Panc1 (cell line): ENCODE data around the gene CDK13. TPM values are rescaled to one million over a fixed set of nuclear protein-coding genes. Genes with fewer than 3 reads are reported as not detected.

Source experiments
- ATAC-seq: fragments of 200-7000 bp; cut with Tn5 transposase; 2 replicates; pipeline ENCODE4 v1.9.1; 2020; ENCODE audit warnings: mild to moderate bottlenecking, moderate library complexity
- BruUV-seq: library from RNA; stranded (reverse); fragments of 400-500 nt; replicated peaks from 2 replicates; lab custom pipeline; 2021; lab: Mats Ljungman, UMichigan
- CTCF ChIA-PET: fragments of 300-600 bp; sonication (Branson Sonifier 250); formaldehyde crosslinking; loops from one replicate; lab custom pipeline; 2022; ENCODE audit warnings: antibody characterized with exemption; lab: Charles Lee
- POLR2A ChIA-PET: fragments of 300-600 bp; sonication (Branson Sonifier 250); formaldehyde crosslinking; loops from one replicate; lab custom pipeline; 2022; ENCODE audit warnings: antibody characterized with exemption; lab: Charles Lee
- DNase-seq: peaks from one replicate; pipeline ENCODE4 v3.0.0-alpha.2; 2010; ENCODE audit warnings: low read depth, low spot score
- H3K27ac ChIP-seq: 2 replicates; pipeline ENCODE4 v1.5.1; 2011; ENCODE audit warnings: mild to moderate bottlenecking, low read length, inconsistent platforms
- H3K27me3 ChIP-seq: fragments of 200-500 bp; sonication (Bioruptor generic); 2 replicates; pipeline ENCODE4 v1.6.0; 2014; ENCODE audit warnings: low read length, inconsistent platforms; ENCODE audit not compliant: control insufficient read depth, insufficient read depth
- H3K36me3 ChIP-seq: fragments of 200-500 bp; sonication (Bioruptor generic); 2 replicates; pipeline ENCODE4 v1.5.1; 2014; ENCODE audit warnings: inconsistent platforms, mild to moderate bottlenecking, low read length, moderate library complexity; ENCODE audit not compliant: control insufficient read depth, insufficient read depth
- H3K4me1 ChIP-seq: 2 replicates; pipeline ENCODE4 v1.5.1; 2011; ENCODE audit warnings: inconsistent platforms, mild to moderate bottlenecking, low read length, moderate library complexity; ENCODE audit not compliant: control insufficient read depth, insufficient read depth
- H3K4me3 ChIP-seq, 2 experiments: 2 replicates each; pipeline ENCODE4 v1.5.1; 2011 to 2012; ENCODE audit warnings: low read depth in 2 of 2, low read length in 2 of 2, mild to moderate bottlenecking in 2 of 2, inconsistent platforms in 1 of 2, moderate library complexity in 1 of 2
- H3K9me3 ChIP-seq: fragments of 200-500 bp; sonication (Bioruptor generic); 2 replicates; pipeline ENCODE4 v1.5.1; 2014; ENCODE audit warnings: low read depth, mild to moderate bottlenecking, inconsistent platforms, low read length, moderate library complexity; ENCODE audit not compliant: control insufficient read depth, insufficient read depth
- CTCF ChIP-seq: fragments of 450-650 bp; IDR thresholded peaks from 2 replicates; pipeline ENCODE4 v1.5.1; 2017; ENCODE audit warnings: mild to moderate bottlenecking
- POLR2AphosphoS5 ChIP-seq: IDR thresholded peaks from 2 replicates; pipeline ENCODE4 v1.6.1; 2012; ENCODE audit warnings: mild to moderate bottlenecking, low read depth, low read length, moderate library complexity
- REST ChIP-seq, 2 experiments: IDR thresholded peaks; 2 replicates each; pipeline ENCODE4 v1.6.1; 2011 to 2012; ENCODE audit warnings: low read depth in 2 of 2, control low read depth in 1 of 2, low read length in 1 of 2, mild to moderate bottlenecking in 1 of 2, moderate library complexity in 1 of 2; ENCODE audit not compliant: insufficient read depth in 1 of 2
- SIN3A ChIP-seq: IDR thresholded peaks from 2 replicates; pipeline ENCODE4 v1.6.1; 2012; ENCODE audit warnings: low read depth, mild to moderate bottlenecking, low read length, moderate library complexity, borderline replicate concordance; ENCODE audit not compliant: insufficient read depth
- TCF7L2 ChIP-seq: IDR thresholded peaks from 2 replicates; pipeline ENCODE4 v1.6.1; 2011; ENCODE audit warnings: mild to moderate bottlenecking, low read depth, low read length, inconsistent platforms
- in situ Hi-C: cut with HindIII; loops from 2 replicates; pipeline ENCODE4 v1.10.0; 2016; ENCODE audit warnings: low sequenced_read_pairs, low pct_unique_long_range_greater_than_20kb
- intact Hi-C: fragments of 100-400 bp; cut with micrococcal nuclease; formaldehyde crosslinking; loops from one replicate; pipeline ENCODE4 v1.10.0; 2022; ENCODE audit not compliant: unreplicated experiment
- total RNA-seq: library from RNA; stranded (reverse); gene quantifications from one replicate; pipeline ENCODE4 v1.2.1, GENCODE V29; 2021; ENCODE audit not compliant: unreplicated experiment

The CDK13 gene
- total RNA-seq, 1 experiment from 2014 or later: 52.0 TPM

GRCh38 chr7:40101201-40101600 is 151.1 kb downstream of the CDK13 start:
- no peak for ATAC-seq
- in situ Hi-C loops: no loop called here
- no TSS peak for BruUV-seq

GRCh38 chr7:40102897-40103296 is 152.8 kb downstream of the CDK13 start:
- H3K4me3 ChIP-seq: no peak overlapping the region
- intact Hi-C loops (no loop called here), in situ Hi-C loops (no loop called here)
- TF ChIP-seq TCF7L2 (no peak), POLR2AphosphoS5 (no peak), SIN3A (no peak), REST (IDR thresholded peaks at IDR 0.05; ENCODE audit: insufficient read depth in 1 of 2, low read depth in 2 of 2, low read length in 1 of 2) (no peak), CTCF (no peak)
- ChIA-PET POLR2A (interaction anchor here (0.6 kb wide), 1 partner anchor 9 kb away, joined by 17 read pairs; no protein-coding TSS in a partner anchor), CTCF (no interaction called here)
- ATAC-seq (no peak), DNase-seq (no peak)
- no peak overlapping the region for H3K27ac ChIP-seq
- BruUV-seq: no TSS peak
- no peaks in the 10 kb centered on the region for H3K27me3 ChIP-seq
- no peaks in the 10 kb centered on the region for H3K36me3 ChIP-seq
- H3K4me1 ChIP-seq: no peaks in the 10 kb centered on the region
- H3K9me3 ChIP-seq: no peaks in the 10 kb centered on the region

More at GRCh38 chr7:40101201-40101600, 151.1 kb downstream of the CDK13 start:
- H3K4me1 ChIP-seq: no peaks in the 10 kb centered on the region
- H3K27me3 ChIP-seq: no peaks in the 10 kb centered on the region
- CTCF ChIA-PET: no interaction called here
- POLR2A ChIA-PET: no interaction called here
- H3K9me3 ChIP-seq: no peaks in the 10 kb centered on the region
- TF ChIP-seq REST (IDR thresholded peaks at IDR 0.05; ENCODE audit: insufficient read depth in 1 of 2, low read depth in 2 of 2, low read length in 1 of 2) (no peak), SIN3A (no peak), POLR2AphosphoS5 (no peak), TCF7L2 (no peak), CTCF (no peak)
- H3K4me3 ChIP-seq: no peak overlapping the region
- no peak overlapping the region for H3K27ac ChIP-seq
- DNase-seq: no peak
- intact Hi-C loops: no loop called here
- H3K36me3 ChIP-seq: 0 out of 2 replicates have a peak, but pooled peaks cover 8% of the 10 kb centered on the region
